ENCODE data around the gene AP3S2.

DNA sequence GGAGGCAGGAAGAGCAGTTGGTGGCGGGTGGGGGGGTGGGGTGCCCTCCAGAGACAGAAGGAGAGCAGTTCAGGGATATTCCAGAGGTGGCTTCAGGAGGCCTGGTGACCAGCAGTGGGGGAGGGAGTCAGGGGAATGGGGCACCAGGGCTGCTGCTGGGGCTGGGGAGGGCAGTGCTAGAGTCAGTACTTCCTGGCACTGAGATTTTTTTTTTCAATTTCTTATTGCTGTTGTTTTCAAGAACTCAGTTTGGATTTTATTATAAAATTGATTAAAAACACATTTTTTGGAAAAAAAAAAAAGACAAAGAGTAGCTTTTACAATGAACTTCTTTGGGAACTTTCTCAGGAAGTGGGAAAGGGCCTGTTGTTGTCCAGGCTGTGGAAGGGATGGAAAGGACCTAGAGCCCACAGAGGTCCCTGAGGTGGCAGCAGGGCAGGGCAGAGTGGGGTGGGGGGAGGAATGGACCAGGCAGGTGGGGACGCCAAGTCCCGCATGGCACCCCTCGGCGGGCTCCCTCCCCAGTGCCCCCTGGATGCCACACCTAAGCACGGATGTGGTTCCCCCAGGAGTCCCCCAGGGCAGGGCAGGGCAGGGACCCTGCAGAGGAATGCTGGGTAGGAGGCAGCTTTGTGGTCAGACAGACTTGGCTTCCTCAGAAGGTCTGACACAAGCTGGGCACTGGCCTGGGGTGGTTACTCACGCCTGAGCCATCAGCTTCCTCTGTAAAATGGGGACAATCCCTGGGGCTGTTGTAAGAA is 70.7 kb downstream of the AP3S2 start:
- TF ChIP-seq, protein P1, sequence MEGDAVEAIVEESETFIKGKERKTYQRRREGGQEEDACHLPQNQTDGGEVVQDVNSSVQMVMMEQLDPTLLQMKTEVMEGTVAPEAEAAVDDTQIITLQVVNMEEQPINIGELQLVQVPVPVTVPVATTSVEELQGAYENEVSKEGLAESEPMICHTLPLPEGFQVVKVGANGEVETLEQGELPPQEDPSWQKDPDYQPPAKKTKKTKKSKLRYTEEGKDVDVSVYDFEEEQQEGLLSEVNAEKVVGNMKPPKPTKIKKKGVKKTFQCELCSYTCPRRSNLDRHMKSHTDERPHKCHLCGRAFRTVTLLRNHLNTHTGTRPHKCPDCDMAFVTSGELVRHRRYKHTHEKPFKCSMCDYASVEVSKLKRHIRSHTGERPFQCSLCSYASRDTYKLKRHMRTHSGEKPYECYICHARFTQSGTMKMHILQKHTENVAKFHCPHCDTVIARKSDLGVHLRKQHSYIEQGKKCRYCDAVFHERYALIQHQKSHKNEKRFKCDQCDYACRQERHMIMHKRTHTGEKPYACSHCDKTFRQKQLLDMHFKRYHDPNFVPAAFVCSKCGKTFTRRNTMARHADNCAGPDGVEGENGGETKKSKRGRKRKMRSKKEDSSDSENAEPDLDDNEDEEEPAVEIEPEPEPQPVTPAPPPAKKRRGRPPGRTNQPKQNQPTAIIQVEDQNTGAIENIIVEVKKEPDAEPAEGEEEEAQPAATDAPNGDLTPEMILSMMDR (IDR thresholded peaks at IDR 0.05 in 8 of 11, conservative IDR thresholded peaks at IDR 0.05 in 3 of 11): no peak
- no peak for TF ChIP-seq POLR2A (IDR thresholded peaks at IDR 0.05)

Data from spleen (tissue), 7 donors.